NCI-H748 treated with DMSO at 0.1 percent for 48 hours (cell line): ENCODE results near the gene COX7B2.

Source experiments
- DNase-seq: peaks from one replicate; lab custom pipeline; 2025; lab: John Stamatoyannopoulos, UW

The COX7B2 gene

GRCh38 chr4:46889410-46889809 is 19.6 kb downstream of the COX7B2 start:
- DNase-seq: peak; percentile 21

GRCh38 chr4:46886711-46887110 is 22.3 kb downstream of the COX7B2 start:
- DNase-seq: no peak

- DNase-seq: no peak
Observed at GRCh38 chr4:46878641-46879040, 30.4 kb downstream of the COX7B2 start.

DNA sequence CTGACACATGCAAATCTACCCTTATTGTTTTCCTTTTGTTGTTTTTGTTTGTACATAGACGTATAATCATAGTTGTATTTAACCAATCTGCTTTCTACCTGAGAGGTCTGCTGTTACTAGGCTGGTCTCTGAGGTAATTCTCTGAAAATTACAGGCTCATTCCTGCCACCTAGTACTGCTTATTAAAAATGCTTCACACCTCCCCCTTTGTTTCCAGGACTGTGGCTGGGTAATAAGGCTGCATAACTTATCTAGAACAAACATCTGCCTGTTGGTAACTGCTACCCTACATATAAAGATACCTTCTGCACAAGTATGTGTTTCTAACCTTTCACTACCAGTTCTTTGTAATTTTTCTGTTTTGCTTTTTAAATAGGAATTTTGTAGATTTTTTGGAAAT is 34.2 kb downstream of the COX7B2 start:
- no peak for DNase-seq

DNA sequence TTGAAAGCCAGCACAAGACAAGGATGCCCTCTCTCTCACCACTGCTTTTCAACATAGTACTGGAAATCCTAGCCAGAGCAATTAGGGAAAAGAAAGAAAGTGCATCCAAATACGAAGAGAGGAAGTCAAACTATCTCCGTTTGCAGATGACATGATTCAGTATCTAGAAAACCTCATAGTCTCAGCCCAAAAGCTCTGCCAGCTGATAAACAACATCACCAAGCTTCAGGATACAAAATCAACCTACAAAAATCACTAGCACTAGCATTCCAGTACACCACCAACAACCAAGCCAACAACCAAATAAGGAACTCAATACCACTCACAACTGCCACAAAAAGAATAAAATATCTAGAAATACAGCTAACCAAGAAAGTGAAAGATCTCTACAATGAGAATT is 38.6 kb downstream of the COX7B2 start:
- no peak for DNase-seq

GRCh38 chr4:46856333-46856732 is 52.7 kb downstream of the COX7B2 start:
- no peak for DNase-seq

GRCh38 chr4:46852800-46853199 is 56.2 kb downstream of the COX7B2 start:
- DNase-seq: no peak

DNA sequence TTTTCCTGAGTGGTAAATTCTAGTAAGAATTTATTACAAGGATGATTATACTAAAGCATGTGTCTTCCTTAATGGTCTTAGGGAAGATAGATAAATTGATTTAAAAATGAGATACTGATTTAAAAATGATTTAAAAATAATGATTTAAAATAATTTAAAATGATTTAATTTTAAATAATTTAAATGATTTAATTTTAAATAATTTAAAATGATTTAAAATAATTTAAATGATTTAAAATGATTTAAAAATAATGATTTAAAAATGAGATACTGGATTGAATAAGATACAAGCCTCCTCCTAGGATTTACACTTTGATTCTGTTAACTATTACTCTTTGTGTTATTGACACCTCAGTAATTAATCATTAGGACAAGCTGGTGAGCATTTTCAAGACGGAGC is 59.0 kb downstream of the COX7B2 start:
- DNase-seq: no peak

- peak; percentile 13 for DNase-seq
Observed at GRCh38 chr4:46844325-46844917, 64.6 kb downstream of the COX7B2 start.

GRCh38 chr4:46839128-46839527 is 69.9 kb downstream of the COX7B2 start:
- peak; percentile 65 for DNase-seq

DNA sequence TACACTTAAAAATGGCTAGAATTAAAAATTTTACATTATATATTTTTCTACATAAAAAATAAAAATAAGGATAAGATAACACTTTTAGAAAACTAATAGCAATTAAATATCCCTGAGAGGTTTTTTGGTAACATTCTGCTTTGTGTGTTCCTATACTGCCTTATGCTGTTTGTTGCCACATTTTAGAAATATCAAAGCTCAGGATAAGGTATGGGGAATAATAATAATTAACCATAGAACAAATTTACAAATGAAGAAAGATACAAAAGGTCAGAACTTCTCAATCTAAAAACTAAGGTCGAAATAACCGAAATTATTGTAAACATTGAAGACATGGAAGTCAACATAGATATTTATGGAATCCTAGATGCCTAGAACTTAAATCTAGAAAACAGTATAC is 71.4 kb downstream of the COX7B2 start:
- no peak for DNase-seq

DNA sequence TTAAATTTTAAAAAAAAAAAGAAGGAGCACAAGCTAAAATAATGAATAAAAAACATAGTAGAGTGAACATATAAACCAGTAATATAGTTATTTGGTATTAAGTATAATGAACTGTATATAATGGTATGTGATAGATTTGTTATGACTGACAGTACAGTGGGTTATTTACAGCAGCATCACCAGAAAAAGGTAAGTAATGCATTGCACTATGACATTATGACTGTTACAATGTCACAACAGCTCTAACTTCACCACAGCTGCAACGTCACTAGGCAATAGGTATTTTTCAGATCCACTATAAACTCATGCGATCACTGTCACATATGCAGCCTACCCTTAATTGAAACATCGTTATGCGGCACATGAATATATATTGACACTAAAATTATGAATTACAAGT is 72.5 kb downstream of the COX7B2 start:
- DNase-seq: no peak

GRCh38 chr4:46830971-46831454 is 78.0 kb downstream of the COX7B2 start:
- DNase-seq: no peak

DNA sequence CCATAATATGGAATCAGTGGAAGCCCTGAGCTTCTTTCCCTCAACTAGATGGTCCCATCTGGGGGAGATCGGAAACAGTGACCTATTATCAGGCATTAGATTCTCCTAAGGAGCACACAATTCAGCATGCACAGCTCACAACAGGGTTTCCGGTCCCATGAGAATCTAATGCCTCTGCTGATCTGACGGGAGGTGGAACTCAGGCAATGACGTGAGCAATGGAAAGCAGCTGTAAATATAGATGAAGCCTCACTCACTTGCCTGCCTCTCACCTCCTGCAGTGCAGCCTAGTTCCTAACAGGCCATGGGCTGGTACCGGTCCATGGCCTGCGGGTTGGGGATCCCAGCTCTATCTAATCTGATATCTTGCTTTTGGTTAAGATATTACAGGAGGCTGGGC is 88.9 kb downstream of the COX7B2 start:
- DNase-seq: no peak

- DNase-seq: no peak
Observed at GRCh38 chr4:46819095-46819494, 90.0 kb downstream of the COX7B2 start.

GRCh38 chr4:46818604-46819003 is 90.4 kb downstream of the COX7B2 start:
- DNase-seq: no peak

GRCh38 chr4:46817806-46818205 is 91.2 kb downstream of the COX7B2 start:
- no peak for DNase-seq

DNA sequence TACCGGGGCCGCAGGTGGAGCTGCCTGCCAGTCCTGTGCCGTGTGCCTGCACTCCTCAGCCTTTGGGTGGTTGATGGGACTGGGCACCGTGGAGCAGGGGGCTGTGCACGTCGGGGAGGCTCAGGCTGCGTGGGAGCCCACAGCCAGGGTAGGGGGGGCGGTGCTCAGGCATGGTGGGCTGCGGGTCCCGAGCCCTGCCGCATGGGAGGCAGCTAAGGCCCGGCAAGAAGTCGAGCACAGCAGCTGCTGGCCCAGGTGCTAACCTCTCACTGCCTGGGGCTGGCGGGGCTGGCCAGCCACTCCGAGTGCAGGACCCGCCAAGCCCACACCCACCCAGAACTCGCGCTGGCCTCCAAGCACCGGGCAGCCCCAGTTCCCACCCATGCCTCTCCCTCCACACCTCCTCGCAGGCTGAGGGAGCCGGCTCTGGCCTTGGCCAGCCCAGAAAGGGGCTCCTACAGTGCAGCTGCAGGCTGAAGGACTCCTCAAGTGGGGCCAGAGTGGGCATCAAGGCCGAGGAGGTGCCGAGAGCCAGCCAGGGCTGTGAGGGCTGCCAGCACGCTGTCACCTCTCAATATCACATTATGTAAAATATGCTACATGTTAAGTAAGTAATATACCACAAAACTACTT is 104.1 kb downstream of the COX7B2 start:
- DNase-seq: no peak

DNA sequence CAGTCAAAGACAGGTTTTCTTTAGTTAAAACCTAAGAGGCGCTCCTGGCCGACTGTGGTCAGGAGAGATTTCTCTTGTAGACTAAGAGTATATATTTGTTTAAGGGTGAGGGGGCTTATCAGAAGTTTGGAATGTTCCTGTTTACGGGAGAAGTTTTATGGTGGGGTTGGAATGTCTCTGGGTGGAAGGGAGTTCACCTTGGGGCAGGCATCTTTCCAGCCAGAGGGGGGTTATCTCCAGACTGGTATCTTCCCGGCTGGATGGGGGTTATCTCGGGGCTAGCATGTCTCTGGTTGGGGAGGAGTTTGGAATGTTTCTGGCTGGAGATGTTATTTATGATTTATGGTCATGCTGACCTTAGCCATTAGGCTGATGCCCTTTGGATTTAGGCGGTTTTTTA is 116.0 kb downstream of the COX7B2 start:
- DNase-seq: no peak

GRCh38 chr4:46781434-46782092 is 127.5 kb downstream of the COX7B2 start:
- no peak for DNase-seq

DNA sequence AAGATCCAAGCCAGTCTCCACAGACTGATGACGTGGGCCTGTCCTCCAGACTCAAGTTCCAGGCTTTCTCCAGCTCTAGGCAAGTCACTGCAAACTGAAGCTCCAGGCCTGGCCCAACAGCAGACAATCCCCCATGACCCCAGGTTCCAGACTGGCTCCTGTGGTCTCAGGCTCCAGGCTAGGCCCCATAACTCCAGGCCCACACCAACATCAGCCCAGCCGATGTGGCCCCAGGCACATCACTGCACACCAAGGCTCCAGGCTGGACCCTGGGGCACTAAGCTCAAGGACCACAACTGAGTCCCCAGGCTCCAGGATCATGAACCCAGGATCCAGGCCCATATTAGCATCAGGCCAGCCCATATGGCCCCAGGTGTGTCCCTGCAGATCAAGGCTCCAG is 143.6 kb downstream of the COX7B2 start:
- DNase-seq: no peak

GRCh38 chr4:46730075-46730474 is 179.0 kb downstream of the COX7B2 start:
- DNase-seq: no peak

GRCh38 chr4:46720055-46720454 is 189.0 kb downstream of the COX7B2 start:
- DNase-seq: no peak

GRCh38 chr4:46717950-46718349 is 191.1 kb downstream of the COX7B2 start:
- DNase-seq: no peak
